HPDE6-E6E7 (cell line): Measurements from ENCODE around the gene PRRC2B.
"Not testable (repeated sequence)": the region's sequence is repeated elsewhere in the genome, so short reads cannot be mapped to it uniquely, and the experiment has no call there.

ENCODE experiments used
- DNase-seq: peaks from one replicate; pipeline ENCODE4 v3.0.0; 2011; ENCODE audit warnings: missing footprints; ENCODE audit errors: extremely low spot score

The PRRC2B gene

GRCh38 chr9:131485206-131485605 is 91.3 kb downstream of the PRRC2B start:
- no peak for DNase-seq

- DNase-seq = no peak
These were observed 92.0 kb downstream of the PRRC2B start for GRCh38 chr9:131485728-131486422.

- DNase-seq = no peak
These were observed 93.1 kb downstream of the PRRC2B start for GRCh38 chr9:131487001-131487400.

DNA sequence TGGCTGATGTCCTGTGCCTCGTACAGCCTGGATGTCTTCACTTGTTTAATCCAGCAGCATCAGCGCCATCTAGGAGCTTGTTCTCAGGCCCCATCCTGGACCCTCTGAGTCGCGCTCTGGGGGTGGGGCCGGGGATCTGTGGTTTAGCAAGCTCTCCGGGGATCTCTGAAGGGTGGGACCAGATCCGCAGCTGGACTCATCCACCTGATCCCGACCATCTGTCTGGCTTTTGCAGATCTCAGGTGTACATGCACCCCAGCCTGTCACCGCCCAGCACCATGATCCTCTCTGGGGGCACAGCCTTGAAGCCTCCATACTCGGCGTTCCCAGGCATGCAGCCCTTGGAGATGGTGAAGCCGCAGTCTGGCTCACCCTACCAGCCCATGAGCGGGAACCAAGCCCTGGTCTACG is 93.7 kb downstream of the PRRC2B start:
- no peak for DNase-seq

GRCh38 chr9:131490514-131490913 is 96.6 kb downstream of the PRRC2B start:
- DNase-seq = no peak

DNA sequence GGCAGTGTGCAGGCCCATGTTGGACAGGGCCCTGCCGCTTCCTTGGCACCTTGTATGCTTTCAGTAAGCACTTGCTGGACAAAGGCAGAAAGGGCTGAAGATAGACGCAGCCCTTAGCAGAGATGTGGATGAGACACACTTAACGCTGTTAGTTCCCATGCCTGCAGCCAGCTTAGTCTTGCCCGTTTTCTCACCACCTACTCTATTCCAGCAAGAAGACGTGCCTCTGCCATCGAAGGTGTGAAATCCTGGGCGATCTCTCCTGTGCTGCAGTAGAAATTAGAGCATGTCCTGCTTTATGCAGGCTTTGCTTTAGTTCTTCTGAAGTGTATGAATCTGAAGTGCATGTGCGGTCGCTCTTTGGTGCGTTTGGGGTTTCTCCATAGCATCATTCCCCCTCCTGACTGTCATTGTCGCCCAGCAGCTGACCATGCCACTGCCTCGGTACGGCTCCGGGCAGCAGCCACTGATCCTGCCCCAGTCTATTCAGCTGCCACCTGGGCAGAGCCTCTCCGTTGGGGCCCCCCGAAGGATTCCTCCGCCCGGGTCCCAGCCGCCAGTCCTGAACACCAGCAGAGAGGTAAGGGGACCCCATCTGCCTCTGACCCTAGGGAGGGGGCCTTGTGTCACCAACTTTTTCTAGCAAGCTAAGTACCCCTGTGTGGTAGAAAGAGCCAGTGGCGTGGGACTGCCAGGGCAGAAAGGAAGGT is 97.3 kb downstream of the PRRC2B start:
- DNase-seq = no peak

GRCh38 chr9:131492070-131492469 is 98.2 kb downstream of the PRRC2B start:
- DNase-seq = no peak

GRCh38 chr9:131494296-131494870 is 100.5 kb downstream of the PRRC2B start:
- no peak for DNase-seq

GRCh38 chr9:131495785-131496184 is 101.9 kb downstream of the PRRC2B start:
- no peak for DNase-seq

DNA sequence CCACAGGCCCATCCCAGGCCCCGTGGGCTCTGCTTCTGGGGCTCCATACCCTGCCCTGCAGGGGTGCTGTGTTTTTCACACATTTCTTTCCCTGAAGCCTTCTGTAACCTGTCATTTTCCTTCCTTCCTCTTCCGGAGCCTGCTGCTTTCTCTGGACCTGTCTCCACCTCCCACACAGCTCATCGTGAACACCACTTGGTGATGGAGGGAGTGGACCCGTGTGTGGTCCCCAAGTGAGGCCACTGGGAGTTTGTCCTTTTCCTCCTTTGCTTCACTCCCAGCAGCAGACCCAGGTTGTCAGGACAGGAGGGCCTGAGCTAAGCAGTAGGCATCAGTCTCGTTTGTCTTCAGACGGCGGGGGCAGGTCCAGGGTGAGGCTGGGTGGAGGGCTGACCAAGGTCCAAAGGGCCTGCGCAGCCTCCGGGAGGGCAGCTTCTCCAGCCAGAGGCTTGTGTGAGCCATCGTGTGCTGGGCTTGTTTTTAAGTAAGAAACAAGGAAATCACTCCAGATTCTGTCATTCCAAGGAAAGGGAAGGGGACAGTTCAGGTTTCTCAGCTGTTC is 103.0 kb downstream of the PRRC2B start:
- no peak for DNase-seq

DNA sequence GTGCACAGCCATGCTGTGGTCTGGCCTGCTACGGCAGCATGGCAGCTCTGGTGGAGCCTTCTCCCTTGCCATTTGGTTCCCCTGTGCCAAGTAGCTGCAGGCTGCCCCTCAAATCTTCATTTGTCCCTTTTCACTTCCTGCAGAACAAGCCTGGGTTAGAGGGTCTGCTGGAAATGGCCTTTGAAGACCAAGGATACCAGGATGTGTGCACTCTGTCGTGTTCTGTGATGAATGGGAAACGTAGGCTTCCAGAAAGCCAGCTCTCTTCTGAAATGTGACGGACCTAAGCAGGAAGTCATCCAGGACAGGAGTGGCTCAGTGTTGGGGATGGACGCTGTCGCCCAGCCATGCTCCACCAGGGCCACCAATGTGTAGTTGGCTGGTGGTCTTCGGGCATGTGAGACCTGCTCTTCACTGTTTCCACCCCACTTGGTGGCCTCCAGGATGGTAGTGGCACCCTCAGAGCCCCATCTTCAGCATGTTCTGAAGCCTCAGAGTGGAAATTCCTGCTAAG is 105.4 kb downstream of the PRRC2B start:
- no peak for DNase-seq

GRCh38 chr9:131500377-131500776 is 106.5 kb downstream of the PRRC2B start:
- no peak for DNase-seq

- DNase-seq = peak; percentile 42
These were observed 107.2 kb downstream of the PRRC2B start for GRCh38 chr9:131500939-131501541.

- peak; percentile 94 for DNase-seq
These were observed 109.1 kb downstream of the PRRC2B start, which contains the start of gene POMT1 for GRCh38 chr9:131502781-131503625. POMT1 (plus strand) TSS chr9:131502918; CDS start chr9:131504219, 1,301 bp downstream.

DNA sequence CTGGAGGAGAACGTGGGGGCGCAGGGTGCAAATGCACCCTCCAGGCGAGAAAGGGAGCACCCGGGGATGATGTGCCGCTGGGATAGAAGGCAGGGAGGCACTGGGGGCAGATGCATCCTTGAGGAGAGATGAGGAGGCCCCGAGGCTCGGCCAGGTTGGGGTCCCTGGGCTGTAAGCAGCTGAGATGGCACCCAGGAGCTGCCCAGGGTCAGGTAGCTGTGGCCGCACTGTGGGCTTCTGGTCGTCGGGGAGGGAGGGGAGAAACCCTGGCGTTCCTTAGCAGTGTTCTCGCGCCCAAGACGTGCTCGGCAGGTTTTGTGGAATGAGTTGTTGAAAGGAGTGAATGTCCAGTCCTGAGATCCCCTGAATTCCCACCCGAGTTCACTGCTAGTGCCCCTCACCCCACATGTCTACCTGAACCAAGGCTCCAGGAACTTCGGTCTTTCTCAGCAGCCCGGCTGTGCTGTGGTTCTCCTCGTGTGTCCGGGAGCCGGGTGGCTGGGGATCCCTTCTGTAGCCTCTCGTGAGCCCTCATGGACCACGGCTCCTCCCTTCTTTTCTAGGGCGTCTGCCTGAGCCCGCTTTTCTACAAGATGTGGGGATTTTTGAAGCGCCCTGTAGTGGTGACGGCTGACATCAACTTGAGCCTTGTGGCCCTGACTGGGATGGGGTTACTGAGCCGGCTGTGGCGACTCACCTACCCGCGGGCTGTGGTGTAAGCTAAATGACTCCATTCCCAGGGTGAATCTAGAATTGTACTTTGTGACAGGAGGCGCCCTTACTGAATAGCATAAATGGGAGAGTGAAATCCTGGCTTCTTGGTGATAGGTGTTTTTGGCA is 110.0 kb downstream of the PRRC2B start:
- peak; percentile 67 for DNase-seq

GRCh38 chr9:131505012-131505411 is 111.1 kb downstream of the PRRC2B start:
- no peak for DNase-seq

DNA sequence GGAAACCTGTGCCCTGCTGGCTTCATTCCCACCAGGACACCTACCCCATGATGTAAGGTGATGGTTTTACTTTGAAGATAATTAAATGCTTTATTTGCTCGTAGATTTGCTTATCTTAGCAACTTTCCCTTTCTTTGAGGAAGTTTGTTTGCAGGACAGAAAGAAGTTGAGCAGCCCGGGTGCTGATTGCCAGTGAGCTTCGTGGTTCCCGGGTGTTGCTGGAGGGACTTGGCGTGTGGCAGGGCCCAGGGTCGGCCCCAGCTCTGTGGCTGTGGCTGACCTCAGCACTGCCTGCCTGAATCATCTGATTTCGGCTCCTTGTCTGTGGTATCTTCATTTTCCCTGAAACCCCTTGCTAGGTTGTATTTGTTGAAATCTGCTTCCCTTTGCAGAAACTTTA is 117.5 kb downstream of the PRRC2B start:
- DNase-seq = no peak

DNA sequence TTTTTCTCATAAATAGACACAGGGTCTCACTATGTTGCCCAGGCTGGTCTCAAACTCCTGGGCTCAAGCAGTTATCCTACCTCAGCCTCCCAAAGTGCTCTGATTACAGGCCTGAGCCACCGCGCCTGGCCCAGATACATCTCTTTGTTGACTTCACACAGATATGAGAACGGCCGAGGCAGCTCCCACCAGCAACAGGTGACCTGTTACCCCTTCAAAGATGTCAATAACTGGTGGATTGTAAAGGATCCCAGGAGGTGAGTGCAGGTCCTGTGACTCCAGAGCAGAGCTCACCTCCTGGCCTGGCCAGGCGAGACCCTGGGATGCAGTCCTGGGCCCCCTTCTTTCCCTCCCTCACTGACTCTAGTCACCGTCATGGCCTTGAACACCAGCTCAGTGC is 118.0 kb downstream of the PRRC2B start:
- no peak for DNase-seq

DNA sequence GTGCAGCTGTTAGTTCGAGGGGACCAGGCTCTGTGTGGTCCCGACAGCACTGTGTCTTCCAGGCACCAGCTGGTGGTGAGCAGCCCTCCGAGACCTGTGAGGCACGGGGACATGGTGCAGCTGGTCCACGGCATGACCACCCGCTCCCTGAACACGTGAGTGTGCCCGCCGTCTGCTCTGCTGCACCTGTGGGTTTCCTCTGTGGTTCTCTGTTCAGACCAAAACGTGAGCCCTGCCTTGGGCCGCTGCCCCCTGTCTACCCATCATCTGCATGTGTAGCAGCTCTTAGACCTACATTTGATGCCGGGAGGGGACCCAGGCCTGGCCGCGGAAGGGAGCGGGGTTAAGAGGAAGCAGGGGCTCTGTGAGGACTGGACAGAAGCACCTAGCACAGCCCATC is 119.3 kb downstream of the PRRC2B start:
- no peak for DNase-seq

GRCh38 chr9:131515559-131516031 is 121.7 kb downstream of the PRRC2B start:
- not testable (repeated sequence) for DNase-seq
